Daoy (cell line): ENCODE results near the gene TINAG. TPM values are rescaled to one million over a fixed set of nuclear protein-coding genes. Genes with fewer than 3 reads are reported as not detected.
A peak's percentile ranks its signal among the peaks of the same experiment; 100 is the strongest.
"Not testable (repeated sequence)": the region's sequence is repeated elsewhere in the genome, so short reads cannot be mapped to it uniquely, and the experiment has no call there.

Source experiments
- DNase-seq: peaks from one replicate; pipeline ENCODE4 v3.0.0-alpha.2; 2015; ENCODE audit warnings: low read depth
- total RNA-seq: library from RNA; depleted of rRNA; stranded (reverse); fragments of >200 nt; shearing (Covaris generic); gene quantifications from 2 replicates; pipeline ENCODE4 v1.2.3, GENCODE V29; 2014

The TINAG gene
- total RNA-seq, 1 experiment from 2014 or later, result not detected

DNA sequence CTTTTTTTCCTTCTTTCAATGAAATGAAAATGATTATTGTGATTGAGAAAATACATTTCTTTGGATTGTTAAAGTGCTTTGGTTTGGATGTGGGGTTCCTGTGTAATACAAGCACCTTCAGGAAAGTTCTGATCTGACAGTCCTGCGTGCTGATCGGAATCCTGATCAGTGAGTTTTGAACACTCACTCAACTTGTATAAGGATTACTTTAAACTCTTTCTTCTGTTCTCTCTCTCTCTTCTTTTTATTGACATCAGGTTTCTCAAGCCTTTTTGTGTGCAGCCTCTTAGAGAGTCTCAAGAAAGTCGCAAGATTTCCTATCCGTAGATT lies 710 bp downstream of the TINAG start:
- DNase-seq, result no peak

DNA sequence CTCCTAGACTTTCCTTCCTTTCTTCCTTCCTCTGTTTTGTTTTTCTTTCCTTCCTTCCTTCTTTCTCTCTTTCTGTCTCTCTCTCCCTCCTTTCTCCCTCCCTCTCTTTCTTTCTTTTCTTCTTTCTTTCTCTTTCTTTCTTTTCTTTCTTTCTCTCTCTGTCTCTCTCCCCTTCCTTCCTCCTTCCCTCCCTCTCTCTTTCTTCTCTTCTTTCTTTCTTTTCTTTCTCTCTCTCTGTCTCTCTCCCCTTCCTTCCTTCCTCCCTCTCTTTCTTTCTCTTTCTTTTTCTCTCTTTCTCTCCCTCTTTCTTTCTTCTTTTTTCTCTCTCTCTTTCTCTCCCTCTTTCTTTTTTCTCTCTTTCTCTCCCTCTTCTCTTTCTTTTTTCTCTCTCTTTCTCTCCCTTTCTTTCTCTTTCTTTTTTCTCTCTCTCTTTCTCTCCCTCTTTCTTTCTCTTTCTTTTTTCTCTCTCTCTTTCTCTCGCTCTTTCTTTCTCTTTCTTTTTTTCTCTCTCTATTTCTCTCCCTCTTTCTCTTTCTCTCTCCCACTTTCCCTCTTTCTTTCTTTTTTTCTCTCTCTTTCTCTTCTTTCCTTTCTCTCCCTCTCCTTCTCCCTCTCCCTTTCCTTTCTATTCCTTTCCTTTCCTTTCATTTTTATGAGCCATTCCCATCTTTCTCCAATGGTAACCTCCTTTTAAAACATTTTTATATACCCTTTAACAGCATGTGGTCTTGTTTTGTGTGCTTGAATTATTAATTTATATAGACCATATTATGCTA lies 2.3 kb downstream of the TINAG start:
- DNase-seq, result no peak

DNA sequence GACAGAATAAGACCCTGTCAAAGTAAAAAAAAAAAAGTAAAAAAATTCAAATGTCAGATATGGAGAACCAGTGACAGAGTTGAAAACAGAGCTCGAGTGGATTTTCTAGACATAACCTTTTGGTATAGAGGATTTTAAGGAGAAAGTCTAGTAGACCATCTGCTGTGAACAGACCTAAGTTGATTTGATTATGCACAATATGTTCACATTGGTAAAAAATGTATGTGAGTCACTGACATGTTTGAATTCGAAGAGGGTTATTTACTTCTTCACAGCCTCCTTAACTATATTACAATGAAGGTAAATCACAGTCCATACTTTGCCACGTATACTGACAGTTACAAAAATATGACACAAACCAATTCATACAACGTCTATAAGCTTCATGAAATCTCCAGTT lies 7.4 kb downstream of the TINAG start:
- no peak for DNase-seq

DNA sequence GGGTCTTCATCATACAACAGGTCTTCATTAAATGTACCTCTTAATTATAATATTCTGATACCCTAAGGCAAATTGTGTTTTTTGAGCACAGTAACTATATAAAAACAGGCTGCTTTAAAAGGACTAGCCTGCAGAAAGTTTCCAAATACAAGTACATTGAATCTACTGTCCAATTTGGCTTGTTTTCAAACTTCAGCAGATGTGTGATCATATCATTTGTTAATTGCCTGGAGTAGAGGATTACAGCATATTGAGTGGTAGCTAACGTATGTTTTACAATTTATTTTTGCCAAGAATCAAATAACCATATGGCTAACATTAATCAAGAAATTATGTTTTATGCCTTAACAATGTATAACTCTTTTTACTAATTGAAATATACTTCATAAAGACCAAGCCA lies 12.6 kb downstream of the TINAG start:
- DNase-seq, result no peak

DNA sequence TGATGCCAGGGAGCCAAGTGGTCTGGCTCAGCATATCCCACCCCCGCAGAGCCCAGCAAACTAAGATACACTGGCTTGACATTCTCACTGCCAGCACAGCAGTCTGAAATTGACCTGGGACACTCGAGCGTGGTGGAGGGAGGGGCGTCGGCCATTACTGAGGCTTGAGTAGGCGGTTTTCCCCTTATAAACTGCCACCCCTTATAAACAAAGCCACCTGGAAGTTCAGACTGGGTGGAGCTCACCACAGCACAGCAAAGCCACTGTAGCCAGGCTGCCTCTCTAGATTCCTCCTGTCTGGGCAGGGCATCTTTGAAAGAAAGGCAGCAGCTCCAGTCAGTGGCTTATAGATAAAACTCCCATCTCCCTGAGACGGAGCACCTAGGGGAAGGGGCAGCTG lies 19.4 kb downstream of the TINAG start:
- peak; percentile 13 for DNase-seq

DNA sequence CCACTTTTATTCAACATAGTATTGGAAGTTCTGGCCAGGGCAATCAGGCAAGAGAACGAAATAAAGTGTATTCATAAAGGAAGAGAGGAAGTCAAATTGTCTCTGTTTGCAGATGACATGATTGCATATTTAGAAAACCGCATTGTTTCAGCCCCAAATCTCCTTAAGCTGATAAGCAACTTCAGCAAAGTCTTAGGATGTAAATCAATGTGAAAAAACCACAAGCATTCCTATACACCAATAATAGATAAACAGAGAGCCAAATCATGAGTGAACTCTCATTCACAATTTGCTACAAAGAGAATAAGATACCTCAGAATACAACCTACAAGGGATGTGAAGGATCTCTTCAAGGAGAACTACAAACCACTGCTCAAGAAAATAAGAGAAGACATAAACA lies 23.3 kb downstream of the TINAG start:
- DNase-seq, result not testable (repeated sequence)

DNA sequence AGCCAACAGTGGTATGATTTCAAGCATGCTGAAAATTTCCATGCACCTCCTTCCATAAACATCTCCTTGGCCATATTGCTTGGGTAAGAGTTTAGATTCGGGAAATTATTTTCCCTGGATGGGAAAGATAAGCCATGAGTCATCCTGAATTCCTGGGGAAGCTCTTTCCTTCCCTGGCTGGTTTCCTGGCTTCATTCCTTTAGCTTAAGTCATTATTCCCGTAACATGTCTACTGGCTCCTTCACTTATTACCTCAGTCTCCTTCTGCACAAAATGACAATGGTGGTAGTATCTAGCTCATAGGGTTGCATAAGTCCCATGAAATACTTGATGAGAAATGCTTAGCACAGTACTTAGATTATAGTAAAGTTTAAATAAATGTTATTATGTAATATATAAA lies 27.6 kb downstream of the TINAG start:
- DNase-seq, result peak; percentile 83

DNA sequence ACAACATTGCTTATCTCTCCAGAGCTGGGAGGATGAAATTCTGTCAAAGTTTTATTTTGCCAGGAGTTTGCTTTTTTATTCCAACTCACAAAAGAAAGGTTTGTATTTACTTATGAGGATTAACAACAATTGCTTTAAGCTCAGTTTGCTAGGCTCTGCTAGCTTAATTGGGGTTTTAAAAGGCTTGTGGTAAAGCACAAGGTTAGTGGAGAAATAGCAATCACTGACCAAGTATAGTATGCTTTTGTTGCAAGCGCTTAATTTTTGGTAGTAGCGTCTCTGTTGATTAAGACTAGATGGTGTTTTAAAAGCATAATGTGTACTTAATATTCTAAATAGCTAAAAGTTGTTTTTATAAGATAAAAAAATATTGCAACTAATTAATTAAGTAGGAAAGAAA lies 45.7 kb downstream of the TINAG start:
- no peak for DNase-seq

DNA sequence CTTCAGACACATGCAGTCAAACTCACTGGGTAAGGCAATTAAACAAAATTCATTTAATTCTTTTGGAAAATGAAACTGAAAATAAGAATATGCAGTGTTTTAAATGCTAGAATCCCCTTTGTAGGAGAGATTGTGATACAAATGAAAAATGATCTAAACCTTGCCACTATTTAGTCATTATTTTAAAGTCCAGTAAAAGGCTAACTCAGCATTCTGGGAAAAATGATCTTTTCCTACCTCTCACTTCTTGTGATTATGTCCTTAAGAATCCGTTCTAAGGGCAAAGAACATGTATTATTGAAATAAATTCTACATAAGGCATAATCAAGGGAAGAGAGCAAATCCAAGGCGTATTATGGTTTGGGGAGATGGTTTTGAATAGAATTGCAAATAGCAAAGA lies 46.4 kb downstream of the TINAG start:
- no peak for DNase-seq

DNA sequence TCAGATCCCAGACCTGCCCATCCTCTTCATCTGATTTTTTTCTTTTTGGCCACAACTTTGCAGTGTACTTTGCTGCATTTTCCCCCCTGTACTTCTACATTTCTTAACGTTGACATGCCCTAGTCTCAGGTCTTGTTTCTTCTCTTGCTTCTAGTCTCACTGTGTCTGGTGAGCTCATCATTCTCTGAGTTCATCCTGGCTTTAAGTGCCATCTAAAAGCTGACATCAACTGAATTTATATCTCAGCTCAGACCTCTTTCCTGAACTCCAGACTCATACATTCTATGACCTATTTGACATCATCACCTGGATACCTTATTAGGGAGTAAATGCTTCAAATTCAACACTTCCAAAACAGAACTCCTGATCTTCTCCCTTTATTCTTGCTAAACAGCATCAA lies 48.9 kb downstream of the TINAG start:
- DNase-seq, result no peak

DNA sequence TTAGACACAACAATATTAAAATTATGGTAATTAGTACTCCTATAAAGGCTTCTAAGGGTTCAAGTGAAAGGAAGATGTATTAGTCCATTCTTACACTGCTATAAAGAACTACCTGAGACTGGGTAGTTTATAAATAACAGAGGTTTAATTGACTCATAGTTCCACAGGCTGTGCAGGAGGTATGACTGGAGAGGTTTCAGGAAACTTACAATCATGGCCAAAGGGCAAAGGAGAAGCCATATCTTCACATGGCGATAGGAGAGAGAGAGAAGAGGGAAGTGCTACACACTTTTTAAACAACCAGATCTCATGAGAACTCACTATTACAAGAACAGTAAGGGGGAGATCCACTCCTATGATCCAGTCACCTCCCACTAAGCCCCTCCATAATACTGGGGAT lies 52.9 kb downstream of the TINAG start:
- DNase-seq, result no peak

DNA sequence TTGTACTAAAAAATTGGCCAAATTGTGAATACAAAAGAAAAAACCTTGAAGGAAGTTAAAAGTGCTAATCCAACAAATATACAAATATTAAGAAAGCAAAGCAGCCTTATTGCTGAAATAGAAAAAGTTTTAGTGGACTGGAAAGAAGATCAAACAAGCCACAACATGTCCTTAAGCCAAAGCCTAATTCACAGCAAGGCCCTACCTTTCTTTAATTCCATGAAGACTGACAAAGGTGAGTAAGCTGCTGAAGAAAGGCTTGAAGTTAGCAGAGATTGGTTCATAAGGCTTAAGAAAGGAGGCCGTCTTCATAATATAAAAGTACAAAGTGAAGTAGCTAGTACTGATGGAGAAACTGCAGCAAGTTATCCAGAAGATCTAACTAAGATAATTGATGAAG lies 53.5 kb downstream of the TINAG start:
- DNase-seq, result no peak

DNA sequence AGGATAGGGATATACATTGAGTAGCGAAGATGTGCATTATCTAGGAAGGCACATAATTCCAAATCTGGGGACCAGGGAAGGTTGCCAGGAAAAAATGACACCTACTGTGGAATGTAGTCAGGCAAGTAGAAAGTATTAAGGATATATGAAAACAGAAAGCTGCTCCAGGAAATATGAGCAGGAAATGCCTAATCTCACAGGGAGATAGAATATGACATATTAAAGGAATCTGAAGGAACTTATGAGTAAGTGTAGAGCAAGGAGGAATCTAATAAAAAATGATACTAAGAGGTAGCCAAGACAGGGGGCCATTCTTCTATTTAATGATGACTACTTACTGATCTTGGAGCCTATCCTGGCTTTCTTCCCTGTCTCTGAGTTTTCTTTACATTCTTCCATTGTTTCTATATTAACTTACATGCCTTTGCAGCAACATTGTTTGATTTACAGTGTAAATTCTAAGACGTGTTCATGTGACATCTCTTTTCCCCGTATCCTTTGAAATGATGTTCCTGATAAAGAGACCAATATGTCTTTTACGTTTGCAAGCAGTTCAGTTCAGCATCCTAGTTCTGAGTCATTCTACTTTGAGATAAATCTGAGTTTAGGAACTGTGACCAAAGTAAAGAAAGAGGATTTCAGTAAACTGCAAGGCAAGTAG lies 58.6 kb downstream of the TINAG start:
- DNase-seq, result no peak

DNA sequence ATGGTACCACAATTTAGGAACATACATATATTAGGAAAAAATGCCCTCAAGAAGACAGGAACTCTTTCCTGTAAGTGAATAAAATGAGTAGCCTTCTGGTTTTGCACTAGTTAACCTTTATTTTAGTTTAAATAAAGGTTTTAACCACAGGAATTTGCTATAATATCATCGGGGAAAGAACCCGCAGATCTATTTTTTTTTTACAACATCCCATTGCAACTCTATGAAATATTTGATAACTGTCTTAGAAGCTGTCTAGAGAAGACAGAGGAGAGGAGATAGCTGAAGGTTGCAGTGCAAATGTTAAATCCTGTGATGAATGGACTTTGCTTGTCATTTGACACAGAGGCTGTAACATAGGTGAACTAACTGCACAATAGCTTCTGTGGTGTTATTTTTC lies 69.5 kb downstream of the TINAG start:
- no peak for DNase-seq

DNA sequence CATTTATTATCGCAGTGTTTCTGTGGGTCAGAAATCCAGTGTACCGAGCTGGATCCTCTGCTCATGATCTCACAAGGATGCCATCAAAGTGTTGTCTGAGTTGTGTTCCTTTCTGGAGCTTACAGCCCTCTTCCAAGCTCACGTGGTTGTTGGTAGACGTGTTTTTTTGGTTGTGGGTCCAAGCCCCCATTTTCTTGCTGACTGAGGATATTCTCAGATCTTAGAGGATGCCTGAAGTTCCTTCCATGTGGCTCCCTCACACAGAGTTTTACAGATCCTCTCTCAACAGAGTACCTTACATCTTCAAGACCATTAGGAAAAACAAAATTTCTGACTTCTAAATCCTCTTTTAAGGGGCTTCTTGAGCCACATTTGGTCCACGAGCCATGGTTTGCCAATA lies 78.1 kb downstream of the TINAG start:
- no peak for DNase-seq

DNA sequence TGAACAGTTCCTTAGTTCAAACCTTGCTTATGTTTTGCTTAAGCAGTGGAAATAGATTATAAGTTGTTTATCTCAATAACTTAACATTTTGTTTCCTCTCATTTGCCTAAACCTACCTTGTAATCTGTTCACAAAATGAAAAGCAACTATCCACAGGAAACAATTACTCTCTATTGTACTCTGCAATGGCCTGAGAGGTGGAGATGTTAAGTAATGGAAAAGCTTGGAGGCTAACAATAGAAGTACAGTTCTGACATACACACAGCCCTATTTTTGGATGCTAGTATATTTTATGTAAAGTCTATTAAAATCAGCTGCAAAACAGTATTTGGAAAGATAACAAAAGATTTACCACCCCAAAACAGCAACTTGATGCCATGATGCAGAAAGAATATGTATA lies 82.1 kb downstream of the TINAG start:
- DNase-seq, result no peak

DNA sequence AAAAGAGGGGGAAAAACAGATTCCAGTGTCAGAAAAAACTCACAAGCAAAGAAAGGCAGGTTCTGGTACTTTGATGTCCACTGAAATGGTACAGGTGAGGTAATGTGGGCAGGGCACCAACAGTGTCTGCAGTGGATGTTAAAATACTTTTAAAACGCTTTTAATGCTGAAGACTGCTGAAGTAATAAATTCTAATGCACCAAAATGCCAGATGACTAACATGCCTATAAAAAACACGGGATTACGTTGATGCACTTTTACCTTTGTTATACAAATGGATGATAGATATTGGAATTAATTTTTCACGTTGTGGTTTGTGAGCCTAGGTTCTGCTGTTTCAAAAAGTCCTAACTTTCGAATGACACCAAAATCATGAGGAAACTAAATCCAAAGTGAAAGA lies 83.3 kb downstream of the TINAG start:
- DNase-seq, result no peak

DNA sequence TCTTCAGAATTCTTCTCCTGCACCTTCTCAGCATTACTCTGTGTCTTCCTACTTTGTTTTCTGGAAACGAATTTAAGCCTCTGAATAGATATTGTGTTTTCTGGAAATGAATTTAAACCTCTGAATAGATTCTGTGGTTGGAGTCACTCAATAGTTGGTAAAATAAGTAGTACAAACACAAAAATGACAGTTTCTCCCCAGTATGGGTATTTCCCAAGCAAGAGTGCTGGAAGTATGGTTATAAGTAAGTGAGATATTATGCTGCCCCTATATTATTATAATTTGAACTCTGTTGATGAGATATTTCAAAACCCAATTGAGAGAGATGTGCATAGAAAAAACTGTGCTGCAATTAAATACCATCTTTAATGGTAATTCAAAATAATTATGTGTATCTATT lies 94.9 kb downstream of the TINAG start:
- no peak for DNase-seq

DNA sequence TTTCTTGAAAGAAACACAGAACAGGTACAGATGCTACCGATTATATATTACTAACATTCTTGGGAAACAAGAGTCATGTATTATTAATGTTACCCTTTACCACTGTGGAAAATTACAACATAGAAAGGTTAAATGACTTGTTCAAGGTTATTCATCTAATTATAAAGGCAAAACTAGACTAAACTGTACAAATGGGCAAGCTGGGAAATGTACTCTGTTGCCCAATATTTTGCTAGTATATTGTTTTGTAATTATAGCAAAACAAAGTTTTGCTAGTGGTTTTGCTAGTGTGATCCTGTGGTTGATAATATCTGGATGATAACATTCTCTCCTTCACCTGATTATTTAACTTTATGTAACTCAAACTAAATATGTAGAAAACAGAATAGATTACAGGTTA lies 96.5 kb downstream of the TINAG start:
- no peak for DNase-seq

DNA sequence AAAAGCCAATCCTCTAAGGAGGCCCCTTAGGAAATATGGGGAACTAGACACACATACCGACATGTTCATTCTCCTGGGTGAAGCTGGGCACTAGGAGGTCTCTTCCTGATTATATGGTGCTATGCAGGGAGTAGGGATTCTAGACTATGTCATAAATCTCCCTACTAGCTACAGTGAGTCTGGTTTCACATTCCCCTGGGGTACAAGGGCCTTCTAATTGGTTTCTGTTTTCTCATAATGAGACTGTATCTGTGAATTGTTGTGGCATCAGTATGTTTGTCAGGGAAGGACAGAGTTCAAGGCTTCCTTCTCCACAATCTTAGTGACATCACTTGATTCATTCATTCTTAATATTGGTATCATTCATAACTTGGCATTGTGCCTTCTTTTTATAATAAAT lies 103.5 kb downstream of the TINAG start:
- no peak for DNase-seq

DNA sequence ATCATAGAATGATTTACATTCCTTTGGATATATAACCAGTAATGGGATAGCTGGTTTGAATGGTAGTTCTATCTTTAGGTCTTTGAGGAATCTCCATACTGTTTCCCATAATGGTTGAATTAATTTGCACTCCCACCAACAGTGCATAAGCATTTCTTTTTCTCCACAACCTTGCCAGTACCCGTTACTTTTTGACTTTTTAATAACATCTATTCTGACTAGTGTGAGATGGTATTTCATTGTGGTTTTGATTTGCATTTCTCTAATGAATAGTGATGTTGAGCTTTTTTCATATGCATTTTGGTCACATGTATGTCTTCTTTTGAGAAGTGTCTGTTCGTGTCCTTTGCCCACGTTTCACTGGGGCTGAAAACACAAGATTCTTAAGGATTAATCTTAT lies 107.3 kb downstream of the TINAG start:
- no peak for DNase-seq

DNA sequence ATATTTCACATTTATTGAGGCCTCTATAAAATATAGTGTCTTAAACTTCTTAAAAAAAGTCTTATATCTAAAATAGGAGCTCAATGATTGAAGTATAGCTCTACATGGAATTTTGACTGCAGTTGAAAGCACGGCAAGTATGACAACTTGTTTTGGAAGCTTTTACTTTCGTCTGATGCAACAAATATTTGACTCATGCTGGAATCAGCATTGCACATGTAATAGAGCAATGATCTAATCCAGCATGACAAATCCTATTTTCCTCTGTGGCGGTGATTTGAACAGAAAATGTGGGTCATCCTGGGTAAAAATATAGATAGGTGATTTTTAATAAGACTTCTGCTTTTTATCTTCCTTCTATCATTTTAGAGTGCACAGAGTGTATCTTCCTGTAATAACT lies 111.6 kb downstream of the TINAG start:
- DNase-seq, result peak; percentile 23

DNA sequence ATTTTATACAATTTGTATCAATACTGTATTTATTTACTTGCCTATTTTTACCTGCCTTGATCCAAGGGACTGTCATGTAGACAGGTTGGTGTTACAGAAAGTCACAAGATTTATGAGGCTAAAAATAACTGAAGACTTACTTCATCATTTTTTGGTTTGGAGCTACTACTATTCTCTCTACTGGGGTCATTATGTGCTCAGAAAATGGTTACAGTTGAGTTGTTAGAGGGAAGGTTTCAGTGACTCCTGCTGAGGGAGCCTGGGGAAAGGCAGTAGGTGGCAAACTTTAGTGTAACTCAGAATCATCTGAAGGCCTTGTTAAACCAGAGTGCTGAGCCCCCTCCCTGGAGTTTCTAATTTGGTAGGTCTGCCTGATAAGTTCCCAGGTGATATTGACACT lies 118.8 kb downstream of the TINAG start:
- no peak for DNase-seq

DNA sequence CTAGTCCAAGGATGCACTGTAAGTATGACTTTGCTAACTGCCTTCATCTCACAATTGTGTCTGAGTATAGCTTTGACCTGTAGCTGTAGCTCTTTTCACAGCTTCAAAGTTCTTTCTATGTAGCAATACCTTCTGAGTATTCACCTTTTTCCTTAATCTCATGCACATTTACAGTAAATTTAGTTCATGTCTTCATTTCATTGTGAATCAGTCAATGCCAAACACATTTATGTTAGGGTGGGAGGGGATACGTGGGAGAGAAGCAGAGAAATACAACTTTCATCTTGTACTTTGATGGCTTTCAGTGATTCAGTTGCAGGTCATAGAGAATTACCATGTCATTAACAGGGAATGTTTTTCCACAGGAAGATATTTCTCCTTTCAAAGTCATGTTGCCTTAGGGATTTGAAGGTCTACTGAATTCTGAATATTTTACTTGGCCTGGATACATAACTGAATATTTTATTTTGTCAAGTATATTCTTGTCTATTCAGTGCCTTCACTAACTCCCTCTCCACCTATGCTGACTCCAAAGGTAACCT lies 119.2 kb downstream of the TINAG start:
- no peak for DNase-seq
